Gastroesophageal sphincter (tissue), 3 donors: ENCODE measurements around the gene AFG1L.

Experiments used
- POLR2A ChIP-seq, 2 donors: fragments of 450-650 bp; IDR thresholded peaks; one replicate each; pipeline ENCODE4 v1.6.1; 2017; ENCODE audit warnings: antibody characterized with exemption in 2 of 2, mild to moderate bottlenecking in 2 of 2, moderate library complexity in 1 of 2
- POLR2AphosphoS5 ChIP-seq: sonication (generic); formaldehyde crosslinking; IDR thresholded peaks from one replicate; pipeline ENCODE4 v1.6.1; 2017; ENCODE audit warnings: antibody characterized with exemption
- TF ChIP-seq, protein P1 (sequence below), 4 experiments: fragments of 200-600 bp in 2 of 4; fragments of 450-650 bp in 2 of 4; sonication (generic) in 1 of 4; IDR thresholded peaks; one replicate each; pipeline ENCODE4 v1.5.1; 2017 to 2019; ENCODE audit warnings: antibody characterized with exemption in 4 of 4, mild to moderate bottlenecking in 2 of 4, moderate library complexity in 2 of 4

DNA sequence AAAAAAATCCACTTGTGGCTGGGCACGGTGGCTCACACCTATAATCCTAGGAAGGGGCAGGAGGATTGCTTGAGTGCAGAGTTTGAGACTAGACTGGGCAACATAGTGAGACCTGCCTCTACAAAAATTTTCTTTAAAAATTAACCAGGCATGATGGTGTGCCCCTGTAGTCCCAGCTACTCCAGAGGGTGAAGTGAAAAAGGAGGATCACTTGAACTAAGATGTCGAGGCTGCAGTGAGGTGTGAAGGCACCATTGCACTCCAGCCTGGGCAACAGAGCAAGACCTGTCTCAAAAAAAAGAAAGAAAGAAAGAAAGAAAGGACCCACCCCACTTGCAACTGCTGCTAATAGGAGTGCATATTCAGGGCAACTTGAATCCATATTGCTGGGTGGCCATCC, 20.3 kb upstream of the AFG1L start:
- TF ChIP-seq, protein P1, sequence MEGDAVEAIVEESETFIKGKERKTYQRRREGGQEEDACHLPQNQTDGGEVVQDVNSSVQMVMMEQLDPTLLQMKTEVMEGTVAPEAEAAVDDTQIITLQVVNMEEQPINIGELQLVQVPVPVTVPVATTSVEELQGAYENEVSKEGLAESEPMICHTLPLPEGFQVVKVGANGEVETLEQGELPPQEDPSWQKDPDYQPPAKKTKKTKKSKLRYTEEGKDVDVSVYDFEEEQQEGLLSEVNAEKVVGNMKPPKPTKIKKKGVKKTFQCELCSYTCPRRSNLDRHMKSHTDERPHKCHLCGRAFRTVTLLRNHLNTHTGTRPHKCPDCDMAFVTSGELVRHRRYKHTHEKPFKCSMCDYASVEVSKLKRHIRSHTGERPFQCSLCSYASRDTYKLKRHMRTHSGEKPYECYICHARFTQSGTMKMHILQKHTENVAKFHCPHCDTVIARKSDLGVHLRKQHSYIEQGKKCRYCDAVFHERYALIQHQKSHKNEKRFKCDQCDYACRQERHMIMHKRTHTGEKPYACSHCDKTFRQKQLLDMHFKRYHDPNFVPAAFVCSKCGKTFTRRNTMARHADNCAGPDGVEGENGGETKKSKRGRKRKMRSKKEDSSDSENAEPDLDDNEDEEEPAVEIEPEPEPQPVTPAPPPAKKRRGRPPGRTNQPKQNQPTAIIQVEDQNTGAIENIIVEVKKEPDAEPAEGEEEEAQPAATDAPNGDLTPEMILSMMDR (IDR thresholded peaks at IDR 0.05) = no peak
- TF ChIP-seq POLR2A (IDR thresholded peaks at IDR 0.05) = no peak
- TF ChIP-seq POLR2AphosphoS5 = no peak
